Stimulated activated CD4-positive, alpha-beta T cell treated with anti-CD3 and anti-CD28 coated beads, TNF-alpha, amount 100 ng/mL, for 4 hours (primary cell): ENCODE results near the gene ANKRD44.
"Not testable (repeated sequence)": the region's sequence is repeated elsewhere in the genome, so short reads cannot be mapped to it uniquely, and the experiment has no call there.

Experiments
- DNase-seq, 3 experiments: peaks; one replicate each; pipeline ENCODE4 v3.0.0-alpha.2; 2020; ENCODE audit warnings: low read depth in 3 of 3

Gene ANKRD44

DNA sequence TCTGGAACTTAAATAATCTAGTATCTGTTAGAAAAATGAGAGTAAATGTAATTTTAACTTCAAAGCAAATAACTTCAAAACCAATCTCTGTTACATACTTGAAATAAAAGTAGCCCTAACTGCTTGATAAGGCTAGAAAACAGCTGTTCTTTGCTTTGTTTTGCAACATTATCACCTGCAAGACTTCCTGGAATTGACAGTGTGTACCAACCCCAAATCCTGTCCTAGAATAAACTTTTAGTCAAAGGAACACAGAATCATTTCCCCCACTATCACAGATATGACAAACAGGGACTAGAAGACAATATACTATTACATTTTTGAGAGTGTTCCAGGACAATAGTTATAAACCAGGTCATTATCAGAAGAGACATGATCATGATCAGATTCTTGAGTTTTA lies 278.8 kb downstream of the ANKRD44 start:
- no peak for DNase-seq

DNA sequence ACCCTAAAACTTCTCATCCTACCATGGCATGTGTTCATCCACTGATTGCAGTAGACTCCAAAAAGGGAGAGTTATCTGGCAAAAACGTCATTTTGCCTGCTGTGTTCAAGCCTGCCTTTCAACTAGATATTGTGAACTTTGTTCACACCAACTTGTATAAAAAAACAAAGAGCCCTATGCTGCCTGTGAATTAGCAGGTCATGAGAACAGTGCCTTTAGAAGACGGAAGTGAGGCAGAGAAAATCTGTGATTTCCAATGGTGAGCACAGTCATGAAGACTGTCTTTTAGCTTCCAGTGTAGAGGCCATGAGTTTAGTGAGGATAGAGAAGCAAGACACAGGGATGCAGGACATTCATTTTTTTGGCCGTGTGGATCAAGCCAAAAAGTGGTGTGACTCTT lies 280.5 kb downstream of the ANKRD44 start:
- DNase-seq: no peak

DNA sequence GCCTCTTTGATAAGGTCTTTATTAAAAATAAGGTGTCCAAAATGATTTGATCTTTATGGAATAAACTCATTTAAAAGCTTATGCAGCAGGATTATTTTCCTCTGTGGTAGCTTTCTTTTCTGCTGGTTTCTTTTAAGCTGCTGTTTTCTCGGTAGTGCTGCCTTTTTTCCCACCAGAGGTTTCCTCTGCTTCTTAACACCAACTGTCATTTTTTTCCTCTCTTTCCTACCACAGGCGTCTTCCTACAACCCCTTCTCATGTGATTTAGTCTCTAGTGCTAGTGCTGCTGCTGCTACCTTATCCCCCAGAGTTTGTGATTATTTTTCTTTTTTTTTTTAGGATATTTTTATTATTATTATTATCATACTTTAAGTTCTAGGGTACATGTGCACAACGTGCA lies 281.9 kb downstream of the ANKRD44 start:
- no peak for DNase-seq

GRCh38 chr2:197028230-197028629 lies 282.4 kb downstream of the ANKRD44 start:
- no peak for DNase-seq

DNA sequence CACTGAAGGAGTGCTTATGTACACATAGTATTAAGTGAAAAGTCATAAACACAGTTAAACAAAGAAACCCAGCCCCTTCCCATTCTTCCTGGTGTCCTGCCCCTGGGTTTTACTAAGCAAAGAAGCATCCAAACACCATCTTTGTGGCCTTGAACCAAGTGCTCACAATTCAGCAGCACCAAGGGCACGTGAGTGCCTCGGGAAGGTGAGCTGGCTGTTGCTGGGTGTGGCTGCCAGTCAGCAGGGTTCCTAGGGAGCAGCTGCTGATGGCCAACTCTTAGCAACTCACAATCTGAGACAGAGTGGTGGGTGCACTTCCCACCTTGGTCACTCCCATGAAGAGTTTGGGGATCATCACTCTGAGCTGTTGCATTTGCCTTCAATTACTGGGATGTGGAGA lies 286.4 kb downstream of the ANKRD44 start:
- no peak for DNase-seq

DNA sequence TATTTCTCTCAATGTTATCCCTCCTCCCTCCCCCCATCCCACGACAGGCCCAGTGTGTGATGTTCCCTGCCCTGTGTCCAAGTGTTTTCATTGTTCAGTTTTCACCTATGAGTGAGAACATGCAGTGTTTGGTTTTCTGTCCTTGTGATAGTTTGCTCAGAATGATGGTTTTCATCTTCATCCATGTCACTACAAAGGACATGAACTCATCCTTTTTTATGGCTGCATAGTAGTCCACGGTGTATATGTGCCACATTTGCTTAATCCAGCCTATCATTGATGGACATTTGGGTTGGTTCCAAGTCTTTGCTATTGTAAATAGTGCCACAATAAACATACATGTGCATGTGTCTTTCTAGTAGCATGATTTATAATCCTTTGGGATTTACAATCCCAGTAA lies 289.7 kb downstream of the ANKRD44 start:
- not testable (repeated sequence) for DNase-seq

- DNase-seq: no peak
These were observed 297.5 kb downstream of the ANKRD44 start for GRCh38 chr2:197013098-197013497.

DNA sequence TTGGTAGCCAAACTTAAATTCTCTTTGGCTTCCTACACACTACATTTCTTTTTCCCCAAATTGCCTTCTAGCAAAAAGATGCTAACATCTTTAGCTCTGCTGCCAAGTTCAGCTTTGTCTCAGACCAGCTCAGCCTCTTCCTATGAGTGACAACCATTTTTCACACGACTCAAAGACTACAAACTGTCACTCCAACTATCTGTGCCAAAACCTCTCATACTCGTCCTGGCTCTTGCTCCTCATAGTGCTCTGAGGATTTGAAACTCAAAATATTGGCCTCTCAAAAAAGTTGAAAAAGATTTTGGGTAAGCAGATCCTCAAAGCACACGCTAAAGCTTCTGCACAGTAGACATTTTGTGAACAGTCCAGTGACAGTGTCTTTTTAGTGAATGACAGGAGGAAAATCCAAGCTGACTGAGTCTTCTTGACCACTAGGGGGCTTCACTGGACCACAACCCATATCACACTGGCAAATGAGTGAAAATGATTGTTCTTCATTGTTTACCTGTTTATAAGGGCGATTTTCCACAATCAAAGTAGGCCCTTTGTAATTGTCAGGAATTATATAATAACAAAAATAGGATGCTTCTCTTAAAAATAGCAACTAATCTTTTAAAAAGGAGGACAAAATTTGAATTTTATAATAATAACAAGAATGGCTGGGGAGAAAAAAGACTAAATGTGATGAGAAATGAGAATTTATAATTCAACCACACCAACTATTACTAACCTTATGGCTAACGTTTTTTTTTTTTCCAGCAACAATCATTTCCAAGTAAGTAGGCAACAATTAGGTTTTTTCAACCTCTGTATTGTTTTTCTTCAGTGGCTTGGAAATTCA lies 298.6 kb downstream of the ANKRD44 start:
- DNase-seq: no peak

- no peak for DNase-seq
These were observed 299.6 kb downstream of the ANKRD44 start for GRCh38 chr2:197011021-197011417.

GRCh38 chr2:197010200-197011020 lies 300.2 kb downstream of the ANKRD44 start:
- DNase-seq: no peak

GRCh38 chr2:197008741-197009341 lies 301.7 kb downstream of the ANKRD44 start:
- not testable (repeated sequence) for DNase-seq

GRCh38 chr2:197007716-197008628 lies 302.6 kb downstream of the ANKRD44 start:
- no peak for DNase-seq

- no peak for DNase-seq
These were observed 308.7 kb downstream of the ANKRD44 start for GRCh38 chr2:197001921-197002320.

- DNase-seq: no peak
These were observed 314.7 kb downstream of the ANKRD44 start for GRCh38 chr2:196995757-196996314.

DNA sequence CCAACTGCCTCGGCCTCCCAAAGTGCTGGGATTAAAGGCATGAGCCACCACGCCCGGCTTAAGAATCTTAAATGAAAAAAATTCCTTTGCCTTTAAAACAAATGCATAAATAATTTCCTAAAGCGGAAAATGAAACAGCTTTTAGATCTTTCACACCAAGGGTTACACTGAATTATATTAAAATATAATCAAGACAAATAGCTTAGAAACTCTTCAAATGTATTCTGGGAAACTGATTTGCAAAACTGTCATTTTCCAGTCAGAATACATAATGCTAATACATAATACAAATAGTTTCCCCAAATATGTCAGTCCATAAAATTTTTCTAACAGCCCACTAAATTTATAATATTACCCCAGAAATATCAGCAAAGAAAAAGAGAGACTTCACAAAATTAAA lies 315.8 kb downstream of the ANKRD44 start:
- DNase-seq: no peak

GRCh38 chr2:196993617-196994016 lies 317.0 kb downstream of the ANKRD44 start:
- DNase-seq: no peak

GRCh38 chr2:196992466-196992865 lies 318.1 kb downstream of the ANKRD44 start:
- DNase-seq: no peak

DNA sequence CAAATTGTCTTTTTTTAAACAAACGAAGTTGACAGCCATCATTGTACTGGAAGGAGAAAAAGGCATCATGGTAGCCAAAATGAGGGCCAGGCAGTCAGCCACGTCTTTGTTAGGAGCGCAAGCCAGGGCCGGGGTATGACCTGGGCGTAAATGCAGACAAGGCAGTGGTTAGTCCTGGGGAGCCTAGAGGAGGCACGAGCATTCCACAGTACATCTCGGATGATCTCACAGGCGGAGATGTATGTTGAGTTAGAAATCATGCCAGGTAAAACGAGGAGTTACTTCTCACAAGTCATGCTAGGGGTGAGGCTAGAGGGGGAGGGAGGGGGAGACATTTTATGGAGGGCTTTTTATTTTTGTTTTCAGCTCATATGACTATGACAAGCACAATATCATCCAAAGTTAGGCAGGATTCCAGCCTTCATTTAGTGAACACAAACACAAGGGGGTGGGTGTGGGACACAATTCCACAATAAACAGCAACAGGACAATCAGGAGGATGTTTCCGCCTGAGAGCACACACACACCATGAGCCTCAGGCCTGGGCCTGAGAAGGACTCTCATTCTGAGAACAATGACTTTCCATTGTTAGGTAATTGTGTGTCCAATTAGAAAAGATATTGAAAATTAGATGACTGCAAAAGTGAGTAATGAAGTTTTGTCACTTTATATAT lies 319.7 kb downstream of the ANKRD44 start:
- DNase-seq: no peak

DNA sequence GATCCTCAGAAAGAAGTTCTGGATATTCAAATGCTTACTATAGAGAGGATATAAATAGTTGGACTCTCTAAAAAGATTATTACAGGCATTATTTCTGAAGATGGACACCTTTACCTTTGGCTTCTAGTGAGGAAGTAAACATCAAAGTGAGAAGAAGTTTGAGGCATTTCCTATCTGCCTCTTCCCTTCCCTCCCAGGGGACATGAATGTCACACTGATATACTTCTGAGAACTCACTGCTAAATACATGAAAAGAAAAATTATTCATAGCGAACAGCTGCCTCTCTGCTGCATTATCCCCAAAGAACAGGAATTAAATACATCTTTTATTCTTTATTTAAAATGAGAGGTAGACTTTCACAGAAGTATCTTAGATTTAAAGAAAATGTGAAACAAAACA lies 320.5 kb downstream of the ANKRD44 start:
- no peak for DNase-seq

DNA sequence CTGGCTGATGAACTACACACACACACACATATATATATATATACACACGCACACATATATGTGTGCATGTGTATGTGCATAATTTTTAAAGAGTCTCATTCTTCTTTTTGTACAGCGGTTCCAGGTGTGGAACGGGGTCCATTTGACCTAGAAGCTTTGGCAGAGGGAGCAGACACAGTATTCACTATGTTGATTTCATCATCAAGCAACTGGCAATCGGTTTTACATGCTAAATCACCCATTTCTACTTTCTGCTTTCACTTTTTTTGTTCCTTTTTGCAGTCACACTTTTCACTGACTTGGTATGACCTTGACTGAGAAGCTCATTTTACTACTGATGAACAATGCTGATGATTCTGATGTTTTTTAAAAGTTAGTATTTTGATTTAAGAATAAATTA lies 321.1 kb downstream of the ANKRD44 start:
- no peak for DNase-seq

GRCh38 chr2:196988639-196989038 lies 321.9 kb downstream of the ANKRD44 start:
- no peak for DNase-seq
